Effector CD4-positive, alpha-beta T cell (primary cell): ENCODE data around the gene UGT2B28.
"Not testable (repeated sequence)": the region's sequence is repeated elsewhere in the genome, so short reads cannot be mapped to it uniquely, and the experiment has no call there.

Experiments used
- DNase-seq: peaks from one replicate; pipeline ENCODE4 v3.0.0-alpha.2; 2020

The UGT2B28 gene

DNA sequence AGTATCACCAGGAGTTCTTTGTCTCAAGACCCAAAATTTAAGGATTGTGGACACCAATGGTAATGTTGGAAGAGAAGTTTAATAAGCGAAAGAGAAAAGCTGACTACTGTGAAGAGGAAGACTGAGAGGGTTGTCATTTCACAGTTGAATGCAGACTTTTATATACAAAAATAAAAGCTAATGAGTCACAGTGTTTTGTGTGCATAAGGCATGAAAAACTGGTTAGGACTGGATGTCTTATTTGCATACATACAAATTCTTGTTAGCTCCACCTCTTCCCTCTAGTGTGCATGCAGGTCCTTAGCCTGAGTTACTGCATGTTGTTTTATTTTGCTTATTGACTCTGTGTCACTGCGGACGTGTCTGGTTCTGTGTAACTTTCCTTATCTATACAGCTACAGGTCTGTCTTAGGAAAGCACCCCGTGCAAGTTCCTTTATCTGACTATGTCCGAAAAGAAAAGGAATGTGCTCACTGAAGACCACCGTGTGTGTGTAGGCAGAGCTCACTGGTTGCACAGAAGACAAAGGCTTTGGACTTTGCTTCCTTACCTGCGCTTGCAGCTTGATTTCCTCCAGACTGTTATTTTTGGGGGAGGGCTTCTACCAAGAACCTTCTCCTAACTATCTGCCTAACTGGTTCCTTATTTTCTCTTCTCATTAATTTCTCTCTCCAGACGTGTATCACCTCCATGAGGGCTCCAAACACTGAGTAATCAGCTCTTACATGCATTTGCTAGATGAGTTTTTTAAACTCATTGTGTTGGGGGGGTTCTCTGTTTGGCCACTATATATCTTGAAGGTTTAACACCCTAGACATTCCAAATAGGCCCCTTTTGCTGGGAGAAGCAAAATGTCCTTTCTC, 63.5 kb downstream of the UGT2B28 start:
- not testable (repeated sequence) for DNase-seq
